ENCODE data around the gene RHOB.
"Not testable (repeated sequence)": the region's sequence is repeated elsewhere in the genome, so short reads cannot be mapped to it uniquely, and the experiment has no call there.

The RHOB gene

GRCh38 chr2:20422402-20423271 lies 24.2 kb upstream of the RHOB start:
- no peak for DNase-seq (ENCODE audit: low read depth in 1 of 2, low spot score in 1 of 2)

- DNase-seq (ENCODE audit: low read depth in 1 of 2, low spot score in 1 of 2), result no peak
These were observed 23.5 kb upstream of the RHOB start for GRCh38 chr2:20423359-20423758.

DNA sequence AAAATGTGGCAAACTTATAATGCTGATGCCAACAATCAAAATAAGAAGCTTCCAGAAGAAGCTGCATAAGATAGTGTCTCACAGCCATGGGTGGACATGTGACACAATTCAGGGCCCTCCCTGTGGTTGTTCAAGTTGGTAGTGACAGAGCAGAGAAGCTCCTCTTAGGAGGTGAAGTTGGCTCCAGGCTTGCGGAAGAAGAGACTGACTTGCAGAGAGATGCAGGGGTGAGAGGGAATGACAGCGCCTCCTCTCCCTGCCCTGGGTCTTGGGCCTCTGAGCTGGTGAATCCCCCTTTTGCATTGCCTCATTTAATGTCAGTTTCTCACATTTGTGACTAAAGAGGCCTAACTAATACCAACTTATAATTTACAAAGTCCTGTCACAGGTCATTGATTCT lies 23.0 kb upstream of the RHOB start:
- DNase-seq (ENCODE audit: low read depth in 1 of 2, low spot score in 1 of 2), result no peak

DNA sequence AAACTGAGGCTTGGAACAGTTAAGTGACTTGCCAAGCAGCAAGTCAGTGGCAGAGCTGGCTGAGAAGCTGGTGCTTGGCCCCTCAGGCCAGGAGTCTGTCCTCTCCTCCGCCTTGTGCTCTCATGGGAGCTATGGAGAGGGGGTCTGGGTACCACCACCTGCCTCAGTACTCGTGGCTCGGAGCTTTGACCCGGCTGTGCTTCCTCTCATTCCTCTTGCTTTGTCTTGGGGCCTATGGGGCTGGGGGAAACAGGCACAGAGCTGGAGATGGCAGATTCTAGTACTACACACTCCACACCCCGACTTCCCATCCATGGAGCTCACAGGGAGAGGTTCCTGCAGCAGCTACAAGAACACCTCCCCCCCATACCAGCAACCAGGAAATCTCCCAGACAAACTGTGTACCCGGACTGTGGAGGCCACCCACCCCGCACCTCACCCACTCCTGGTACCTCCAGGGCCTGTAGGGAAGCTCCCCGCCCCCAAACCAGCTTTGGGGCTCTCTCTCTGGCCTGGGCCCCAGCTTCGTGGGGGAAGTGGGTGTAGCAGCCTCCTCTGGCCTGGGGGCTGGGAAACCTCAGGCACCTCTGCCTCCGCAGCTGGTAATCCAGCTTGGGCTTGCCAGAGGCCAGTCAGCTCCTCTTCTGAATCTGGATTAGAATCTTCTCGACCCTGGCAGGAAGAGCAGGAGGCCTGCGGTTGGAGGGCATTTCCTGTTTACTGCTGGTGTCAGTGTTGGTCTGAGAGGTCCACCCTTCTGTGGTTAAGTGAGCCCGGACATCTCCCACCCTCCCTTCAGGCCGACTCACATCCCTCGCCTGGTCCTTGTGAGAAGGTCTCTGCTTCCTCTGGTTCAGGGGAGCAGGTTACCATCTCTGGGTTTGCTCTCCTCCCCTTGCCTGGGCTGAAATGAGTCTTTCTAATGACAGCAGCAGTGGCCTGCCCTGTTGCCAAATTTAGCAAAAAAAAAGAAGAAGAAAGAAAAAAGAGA lies 22.3 kb upstream of the RHOB start:
- no peak for DNase-seq (ENCODE audit: low read depth in 1 of 2, low spot score in 1 of 2)

GRCh38 chr2:20425371-20425881 lies 21.4 kb upstream of the RHOB start:
- no peak for DNase-seq (ENCODE audit: low read depth in 1 of 2, low spot score in 1 of 2)

DNA sequence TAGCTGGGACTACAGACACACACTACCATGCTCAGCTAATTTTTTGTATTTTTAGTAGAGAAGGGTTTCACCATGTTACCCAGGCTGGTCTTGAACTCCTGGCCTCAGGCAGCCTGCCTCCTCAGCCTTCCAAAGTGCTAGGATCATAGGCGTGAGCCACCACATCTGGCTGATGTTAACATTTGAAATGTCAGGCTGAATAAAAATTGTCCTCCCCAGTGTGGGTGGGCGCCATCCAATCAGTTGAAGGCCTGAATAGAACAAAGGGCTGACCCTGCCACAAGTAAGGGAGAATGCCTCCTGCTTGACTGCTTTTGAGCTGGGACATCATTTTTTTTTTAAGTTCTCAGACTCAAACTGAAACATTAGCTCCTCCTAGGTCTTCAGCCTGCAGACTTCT lies 21.0 kb upstream of the RHOB start:
- DNase-seq (ENCODE audit: low read depth in 1 of 2, low spot score in 1 of 2), result no peak

DNA sequence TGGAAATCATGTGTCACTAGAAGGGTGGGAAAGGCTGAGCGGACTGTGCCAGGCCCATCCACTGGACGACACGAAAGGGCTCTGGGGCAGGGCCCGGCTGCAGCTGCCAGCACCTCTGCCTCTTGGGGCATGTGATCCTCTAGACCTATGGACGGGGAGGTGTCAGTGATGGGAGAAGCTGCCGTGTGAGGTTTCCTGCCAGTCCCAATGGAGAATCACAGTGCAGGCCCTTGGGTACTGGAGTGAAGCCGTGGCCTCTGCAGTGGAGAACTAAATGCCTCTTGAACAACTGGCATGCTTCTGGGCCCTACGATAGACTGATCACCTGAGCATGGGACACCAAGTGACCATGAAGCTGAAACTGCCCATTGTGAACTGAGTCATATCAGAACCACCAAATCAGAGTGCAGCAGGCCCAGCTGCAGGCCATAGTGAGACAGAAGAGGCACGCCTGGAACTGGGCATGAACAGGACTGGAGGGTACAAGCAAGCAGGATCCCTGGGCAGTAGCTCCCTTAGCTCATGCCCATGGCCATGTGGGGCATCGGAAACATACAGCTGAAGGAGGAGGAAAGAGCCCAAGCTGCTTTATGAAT lies 18.8 kb upstream of the RHOB start:
- DNase-seq (ENCODE audit: low read depth in 1 of 2, low spot score in 1 of 2), result no peak

- no peak for DNase-seq (ENCODE audit: low read depth in 1 of 2, low spot score in 1 of 2)
These were observed 18.0 kb upstream of the RHOB start for GRCh38 chr2:20428717-20429490.

DNA sequence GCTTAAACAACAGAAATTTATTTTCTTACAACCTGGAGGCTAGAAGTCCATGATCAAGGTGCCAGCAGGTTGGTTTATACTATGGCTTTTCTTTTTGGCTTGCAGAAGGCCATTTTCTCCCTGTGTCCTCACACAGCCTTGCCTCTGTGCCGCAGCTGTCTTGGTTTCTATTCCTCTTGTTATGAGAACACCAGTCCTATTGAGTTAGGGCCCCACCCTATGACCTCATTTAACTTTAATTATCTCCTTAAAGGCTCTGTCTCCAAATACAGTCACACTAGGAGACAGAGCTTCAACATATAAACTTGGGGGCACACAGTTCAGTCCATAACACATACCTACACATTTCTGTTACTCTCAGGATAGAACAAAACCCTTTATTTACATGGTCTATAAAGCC lies 17.3 kb upstream of the RHOB start:
- no peak for DNase-seq (ENCODE audit: low read depth in 1 of 2, low spot score in 1 of 2)

DNA sequence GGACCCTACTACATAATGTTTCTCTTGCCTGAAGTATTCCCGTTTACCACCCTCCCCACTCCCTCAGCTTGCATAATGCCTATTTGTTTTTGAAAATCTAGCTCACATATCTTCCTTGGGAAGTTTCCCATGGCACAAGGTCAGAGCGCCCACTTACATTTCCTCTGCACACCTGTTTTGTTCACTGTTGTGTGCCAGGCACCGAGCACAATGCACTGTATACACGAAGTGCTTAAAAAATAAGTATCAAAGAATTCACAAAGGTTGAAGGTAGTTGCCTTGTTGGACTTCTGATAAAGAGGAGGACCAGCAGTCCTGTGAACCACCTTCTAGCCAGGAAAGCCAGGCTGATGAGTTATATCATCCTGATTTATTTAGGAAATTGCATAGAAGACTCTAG lies 16.8 kb upstream of the RHOB start:
- DNase-seq (ENCODE audit: low read depth in 1 of 2, low spot score in 1 of 2), result no peak

- DNase-seq (ENCODE audit: low read depth in 1 of 2, low spot score in 1 of 2), result no peak
These were observed 16.2 kb upstream of the RHOB start for GRCh38 chr2:20430461-20431300.

- DNase-seq (ENCODE audit: low read depth in 1 of 2, low spot score in 1 of 2), result no peak
These were observed 15.6 kb upstream of the RHOB start for GRCh38 chr2:20431301-20431698.

DNA sequence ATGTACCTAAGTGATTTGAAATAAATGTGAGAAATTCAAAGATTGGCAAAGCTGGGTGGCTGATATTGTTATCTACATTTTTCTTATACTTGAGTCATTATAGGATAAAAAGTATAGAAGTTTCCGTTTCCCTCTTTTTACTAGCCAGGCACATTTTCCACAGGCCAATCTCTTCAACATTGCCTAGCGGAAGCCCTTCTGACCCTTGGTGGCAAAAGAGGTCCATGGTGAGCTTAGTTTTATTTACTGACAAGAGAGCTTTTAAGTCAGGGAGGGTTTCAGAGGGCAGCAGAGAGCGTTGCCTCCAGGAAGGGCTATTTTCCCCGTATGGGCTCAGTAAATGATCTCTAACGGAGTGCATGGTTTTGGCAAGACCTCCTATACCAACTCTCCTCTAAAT lies 15.1 kb upstream of the RHOB start:
- DNase-seq (ENCODE audit: low read depth in 1 of 2, low spot score in 1 of 2), result no peak

DNA sequence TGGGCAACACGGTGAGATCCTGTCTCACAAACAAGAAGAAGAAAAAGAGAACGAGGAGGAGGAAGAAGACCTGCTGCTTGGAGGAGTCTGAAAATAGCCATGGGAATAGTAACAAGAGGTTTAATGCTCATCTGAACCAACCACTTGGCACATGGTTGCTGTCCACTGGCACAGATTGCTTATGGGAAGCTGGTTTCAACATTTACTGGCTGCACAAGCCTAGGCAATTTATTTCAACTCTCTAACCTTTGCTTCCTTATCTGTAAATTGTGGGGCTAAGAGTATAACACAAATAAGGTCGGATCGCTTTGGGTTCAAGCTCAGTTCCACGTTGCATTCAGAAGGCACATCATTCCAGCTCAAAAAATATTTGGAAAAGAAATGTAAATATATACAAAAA lies 14.2 kb upstream of the RHOB start:
- no peak for DNase-seq (ENCODE audit: low read depth in 1 of 2, low spot score in 1 of 2)

GRCh38 chr2:20433249-20433648 lies 13.6 kb upstream of the RHOB start:
- no peak for DNase-seq (ENCODE audit: low read depth in 1 of 2, low spot score in 1 of 2)

DNA sequence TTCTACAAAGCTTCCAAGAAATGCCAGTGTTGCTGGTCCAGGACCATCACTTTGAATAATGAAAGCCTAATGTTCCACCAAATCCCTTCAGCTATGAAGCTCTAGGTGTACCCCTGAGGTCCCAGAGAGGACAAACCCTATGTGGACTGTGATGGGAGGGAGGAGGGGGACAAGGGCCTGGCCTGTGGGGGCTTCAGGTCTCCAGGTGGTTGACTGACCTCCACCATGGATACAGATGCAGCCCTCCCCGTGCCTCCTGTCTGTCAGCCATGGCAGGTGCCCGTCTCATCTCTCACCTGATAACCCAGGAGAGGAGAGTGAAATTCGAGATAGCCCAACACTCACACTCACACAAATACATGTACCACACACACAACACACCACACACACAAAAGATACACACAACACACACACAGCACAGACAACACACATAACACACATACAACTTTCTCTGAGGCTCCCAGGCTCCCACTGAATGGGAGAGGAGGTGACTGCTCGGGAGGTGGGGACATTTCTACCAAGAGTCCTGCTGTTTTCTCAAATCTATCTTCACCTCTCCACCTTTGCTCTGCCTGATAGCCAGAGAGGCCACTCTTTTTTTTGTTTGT lies 12.8 kb upstream of the RHOB start:
- DNase-seq (ENCODE audit: low read depth in 1 of 2, low spot score in 1 of 2), result no peak

GRCh38 chr2:20434588-20435294 lies 12.1 kb upstream of the RHOB start:
- no peak for DNase-seq (ENCODE audit: low read depth in 1 of 2, low spot score in 1 of 2)

- DNase-seq (ENCODE audit: low read depth in 1 of 2, low spot score in 1 of 2), result not testable (repeated sequence)
These were observed 11.4 kb upstream of the RHOB start for GRCh38 chr2:20435456-20435855.

Measured in activated T-helper 1 cell treated with anti-CD3 and anti-CD28 coated beads, Interleukin-2, amount 50 U/mL, for 16 hours (primary cell).